CD4-positive, CD25-positive, alpha-beta regulatory T cell (primary cell): ENCODE measurements around the gene CNGB1. TPM values are rescaled to one million over a fixed set of nuclear protein-coding genes. Genes with fewer than 3 reads are reported as not detected.

ENCODE experiments used
- ATAC-seq, 2 donors: fragments of 150-1000 bp; cut with Tn5 transposase; one replicate each; pipeline ENCODE4 v1.10.0; 2021; ENCODE audit warnings: low read depth in 2 of 2, moderate number of reproducible peaks in 2 of 2, moderate library complexity in 1 of 2
- DNase-seq, 3 donors: peaks; one replicate each; pipeline versions ENCODE4 v3.0.0 to v3.0.0-alpha.2; 2012 to 2022; ENCODE audit warnings: mixed read lengths in 1 of 3
- H3K27ac ChIP-seq: one replicate; pipeline ENCODE4 v1.7.0; 2013; ENCODE audit warnings: mild to moderate bottlenecking, low read length; ENCODE audit not compliant: insufficient read depth, poor library complexity, severe bottlenecking
- H3K27me3 ChIP-seq: one replicate; pipeline ENCODE4 v1.7.0; 2013; ENCODE audit warnings: low read length; ENCODE audit not compliant: control insufficient read depth, insufficient read depth
- H3K36me3 ChIP-seq: one replicate; pipeline ENCODE4 v1.7.0; 2013; ENCODE audit warnings: mild to moderate bottlenecking, low read length, moderate library complexity; ENCODE audit not compliant: control insufficient read depth, insufficient read depth
- H3K4me1 ChIP-seq: 2 replicates; pipeline ENCODE4 v1.7.0; 2013; ENCODE audit warnings: mild to moderate bottlenecking, low read length; ENCODE audit not compliant: insufficient read depth, control insufficient read depth, poor library complexity, severe bottlenecking
- H3K4me3 ChIP-seq: one replicate; pipeline ENCODE4 v1.7.0; 2013; ENCODE audit warnings: low read depth, mild to moderate bottlenecking, low read length, moderate library complexity
- H3K9me3 ChIP-seq, 2 experiments: 1 replicate in 1 of 2; 2 replicates in 1 of 2; pipeline ENCODE4 v1.7.0; 2013; ENCODE audit warnings: low read length in 2 of 2, mild to moderate bottlenecking in 1 of 2, moderate library complexity in 1 of 2; ENCODE audit not compliant: control insufficient read depth in 2 of 2
- H3K27ac Mint-ChIP-seq, 3 donors: one replicate each; pipeline ENCODE4 v1.8.0; 2020 to 2022; ENCODE audit warnings: mild to moderate bottlenecking in 3 of 3, mixed read lengths in 3 of 3, moderate library complexity in 2 of 3
- H3K27me3 Mint-ChIP-seq: one replicate; pipeline ENCODE4 v1.8.0; 2022; ENCODE audit warnings: mild to moderate bottlenecking, mixed read lengths
- H3K36me3 Mint-ChIP-seq: one replicate; pipeline ENCODE4 v1.8.0; 2020; ENCODE audit warnings: mixed read lengths
- H3K4me1 Mint-ChIP-seq, 4 donors: one replicate each; pipeline ENCODE4 v1.8.0; 2020 to 2022; ENCODE audit warnings: mixed read lengths in 4 of 4, mild to moderate bottlenecking in 1 of 4
- H3K4me3 Mint-ChIP-seq, 4 donors: one replicate each; pipeline ENCODE4 v1.8.0; 2020 to 2022; ENCODE audit warnings: mild to moderate bottlenecking in 4 of 4, mixed read lengths in 4 of 4, moderate library complexity in 3 of 4
- H3K9me3 Mint-ChIP-seq, 7 donors: one replicate each; pipeline ENCODE4 v1.8.0; 2020 to 2022; ENCODE audit warnings: mixed read lengths in 7 of 7, mild to moderate bottlenecking in 3 of 7, moderate library complexity in 2 of 7
- polyA plus RNA-seq, 4 donors: library from polyadenylated mRNA; unstranded; fragments of 300-500 nt; fragmentation: Illumina TruSeq; gene quantifications; one replicate each; pipeline ENCODE4 v1.2.3, GENCODE V29; 2021
- total RNA-seq: library from RNA; stranded (reverse); gene quantifications from one replicate; pipeline ENCODE4 v1.2.3, GENCODE V29; 2022

CNGB1 gene
- total and polyA plus RNA-seq, 5 donors from 2014 or later, result not detected

DNA sequence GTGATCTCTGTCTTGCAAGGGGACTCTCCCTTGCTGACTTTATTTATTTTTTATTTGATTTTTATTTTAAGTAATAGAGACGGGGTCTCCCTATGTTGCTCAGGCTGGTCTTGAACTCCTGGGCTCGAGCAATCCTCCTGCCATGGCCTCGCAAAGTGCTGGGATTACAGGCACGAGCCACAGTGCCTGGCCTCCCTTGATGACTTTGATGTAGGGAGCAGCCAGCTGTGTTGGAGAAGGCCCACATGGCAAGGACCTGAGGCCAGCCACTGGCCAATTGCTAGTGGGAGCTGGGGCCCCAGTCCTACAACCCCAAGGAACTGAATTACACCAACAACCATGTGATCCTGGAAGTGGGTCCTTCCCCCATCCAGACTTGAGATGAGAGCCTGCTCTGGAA is 81.8 kb downstream of the CNGB1 start:
- no peak for DNase-seq

DNA sequence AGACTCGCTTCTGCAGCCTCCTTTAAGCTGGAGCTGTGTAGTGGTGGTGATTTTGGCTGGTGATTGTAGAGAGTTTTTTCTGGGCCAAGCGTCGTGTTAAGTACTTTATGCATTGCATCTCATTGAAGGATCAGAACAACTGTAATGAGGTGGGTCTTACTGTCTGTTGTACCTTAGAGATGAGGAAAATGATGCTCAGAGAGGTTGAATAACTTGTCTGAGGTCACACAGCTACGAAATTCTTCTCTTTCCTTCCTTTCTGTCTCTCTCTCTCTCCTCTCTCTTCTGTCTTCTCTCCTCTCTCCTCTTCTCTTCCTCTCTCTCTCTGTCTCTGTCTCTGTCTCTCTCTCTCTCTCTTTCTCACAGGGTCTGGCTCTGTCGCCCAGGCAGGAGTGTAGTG is 82.8 kb downstream of the CNGB1 start:
- DNase-seq, result no peak
- H3K27me3 Mint-ChIP-seq, result peaks cover 62% of the 10 kb centered on the region
- peaks cover 0 to 2% (median 0%) of the 10 kb centered on the region in 7 donors for H3K9me3 Mint-ChIP-seq
- no peak overlapping the region for H3K4me3 Mint-ChIP-seq
- H3K4me3 ChIP-seq, result no peak overlapping the region
- no peak overlapping the region for H3K27ac ChIP-seq
- no peak overlapping the region for H3K27ac Mint-ChIP-seq
- no peaks in the 10 kb centered on the region for H3K4me1 Mint-ChIP-seq
- no peaks in the 10 kb centered on the region for H3K9me3 ChIP-seq
- H3K4me1 ChIP-seq, result no peaks in the 10 kb centered on the region
- peaks cover 7% of the 10 kb centered on the region for H3K27me3 ChIP-seq
- no peaks in the 10 kb centered on the region for H3K36me3 ChIP-seq
- no peak for ATAC-seq
- no peaks in the 10 kb centered on the region for H3K36me3 Mint-ChIP-seq

More for the DNA sequence above, 81.8 kb downstream of the CNGB1 start:
- no peaks in the 10 kb centered on the region for H3K4me1 ChIP-seq
- H3K9me3 ChIP-seq, result no peaks in the 10 kb centered on the region
- Mint-ChIP-seq H3K4me3 (no peak overlapping the region), H3K36me3 (no peaks in the 10 kb centered on the region), H3K27ac (peak overlapping the region in 1 of 3 donors; percentile 5), H3K9me3 (peaks cover 0 to 2% (median 0%) of the 10 kb centered on the region in 7 donors), H3K4me1 (peaks cover 0 to 3% (median 1%) of the 10 kb centered on the region in 4 donors), H3K27me3 (peaks cover 61% of the 10 kb centered on the region)
- ATAC-seq, result no peak
- no peak overlapping the region for H3K27ac ChIP-seq
- peaks cover 7% of the 10 kb centered on the region for H3K27me3 ChIP-seq
- no peaks in the 10 kb centered on the region for H3K36me3 ChIP-seq
- no peak overlapping the region for H3K4me3 ChIP-seq

DNA sequence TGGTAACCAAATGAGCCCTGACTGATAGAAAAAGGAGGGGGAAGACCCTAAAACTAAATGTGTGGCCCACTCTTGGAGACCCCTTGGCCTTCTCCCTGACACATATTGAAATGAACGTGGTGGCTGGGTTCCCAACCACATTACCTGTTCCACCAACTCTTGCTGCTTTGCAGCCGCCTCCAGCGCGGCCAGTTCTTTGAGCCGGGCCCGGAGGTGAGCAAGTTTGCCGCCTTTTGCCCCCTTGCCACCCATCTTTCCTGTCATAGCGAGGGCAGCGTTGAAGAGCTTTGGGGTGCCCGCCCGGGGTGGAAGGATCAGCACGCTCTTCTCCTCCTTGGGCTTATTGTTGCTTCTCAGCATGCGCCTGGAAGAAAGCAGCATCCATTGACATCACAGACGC is 83.2 kb downstream of the CNGB1 start:
- no peaks in the 10 kb centered on the region for H3K4me1 Mint-ChIP-seq
- no peak for DNase-seq
- Histone ChIP-seq H3K4me1 (no peaks in the 10 kb centered on the region), H3K36me3 (no peaks in the 10 kb centered on the region), H3K27ac (no peak overlapping the region), H3K27me3 (peaks cover 7% of the 10 kb centered on the region), H3K4me3 (no peak overlapping the region), H3K9me3 (no peaks in the 10 kb centered on the region)
- no peak for ATAC-seq
- peaks cover 0 to 2% (median 0%) of the 10 kb centered on the region in 7 donors for H3K9me3 Mint-ChIP-seq
- H3K27me3 Mint-ChIP-seq, result peaks cover 60% of the 10 kb centered on the region
- no peaks in the 10 kb centered on the region for H3K36me3 Mint-ChIP-seq
- H3K27ac Mint-ChIP-seq, result no peak overlapping the region
- no peak overlapping the region for H3K4me3 Mint-ChIP-seq

DNA sequence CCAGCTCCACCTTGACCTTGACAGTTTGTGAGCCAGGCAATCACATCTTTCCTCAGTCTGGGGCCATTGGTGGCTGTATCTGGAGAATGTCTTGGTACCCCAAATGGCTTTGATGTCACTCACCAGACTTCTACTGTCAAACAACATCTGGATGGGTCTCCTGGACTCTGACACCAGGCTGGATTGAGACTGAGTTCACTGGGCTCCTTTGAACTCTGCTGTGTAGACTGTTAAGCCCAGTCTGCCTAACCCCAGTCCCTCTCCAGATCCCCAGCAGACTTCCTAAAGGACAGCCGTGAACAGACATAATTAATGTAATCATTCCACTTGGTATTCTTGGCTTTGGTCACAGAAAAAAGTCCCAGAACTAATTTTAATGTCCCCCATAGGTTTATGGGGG is 84.5 kb downstream of the CNGB1 start:
- H3K27ac Mint-ChIP-seq, result no peak overlapping the region
- Histone ChIP-seq H3K27me3 (peaks cover 5% of the 10 kb centered on the region), H3K36me3 (no peaks in the 10 kb centered on the region)

DNA sequence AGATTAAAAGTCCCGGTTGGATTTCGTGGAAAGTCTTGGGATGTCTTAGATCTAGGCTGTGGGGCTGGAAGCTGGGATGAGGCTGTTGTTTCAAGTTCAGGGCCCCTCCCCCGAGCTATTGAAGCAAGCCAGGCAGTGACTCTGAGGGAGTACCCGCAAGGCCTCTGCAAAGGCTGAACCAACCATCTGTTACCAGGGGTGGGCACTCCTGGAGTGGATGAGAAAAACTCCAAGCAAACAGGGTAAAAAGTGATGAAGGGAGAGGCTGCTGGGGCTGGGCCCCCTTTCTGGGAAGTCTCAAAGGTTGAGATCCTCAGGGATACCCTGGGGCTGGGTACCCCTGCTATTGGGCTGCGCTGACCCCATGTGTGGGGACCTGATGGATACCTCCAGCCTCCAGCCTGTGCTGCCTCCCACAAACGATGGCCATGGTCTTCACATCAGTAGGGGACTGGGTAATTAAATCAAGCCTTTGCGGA is 86.2 kb downstream of the CNGB1 start:
- H3K27me3 ChIP-seq, result peaks cover 4% of the 10 kb centered on the region
- peaks cover 64% of the 10 kb centered on the region for H3K27me3 Mint-ChIP-seq
- no peaks in the 10 kb centered on the region for H3K4me1 Mint-ChIP-seq
- H3K4me3 ChIP-seq, result no peak overlapping the region
- no peak overlapping the region for H3K4me3 Mint-ChIP-seq
- DNase-seq, result no peak
- ATAC-seq, result no peak
- H3K9me3 ChIP-seq, result no peaks in the 10 kb centered on the region
- no peaks in the 10 kb centered on the region for H3K36me3 Mint-ChIP-seq
- no peaks in the 10 kb centered on the region for H3K36me3 ChIP-seq
- peaks cover 0 to 2% (median 0%) of the 10 kb centered on the region in 7 donors for H3K9me3 Mint-ChIP-seq
- H3K27ac Mint-ChIP-seq, result no peak overlapping the region
- H3K27ac ChIP-seq, result no peak overlapping the region
- H3K4me1 ChIP-seq, result no peaks in the 10 kb centered on the region

More for the DNA sequence above, 84.5 kb downstream of the CNGB1 start:
- H3K4me3 Mint-ChIP-seq, result no peak overlapping the region
- ATAC-seq (no peak), DNase-seq (no peak)
- H3K36me3 Mint-ChIP-seq, result no peaks in the 10 kb centered on the region
- H3K9me3 Mint-ChIP-seq, result peaks cover 0 to 2% (median 0%) of the 10 kb centered on the region in 7 donors
- H3K27me3 Mint-ChIP-seq, result peaks cover 62% of the 10 kb centered on the region
- no peaks in the 10 kb centered on the region for H3K4me1 Mint-ChIP-seq
- Histone ChIP-seq H3K27ac (no peak overlapping the region), H3K9me3 (no peaks in the 10 kb centered on the region), H3K4me3 (no peak overlapping the region), H3K4me1 (no peaks in the 10 kb centered on the region)

DNA sequence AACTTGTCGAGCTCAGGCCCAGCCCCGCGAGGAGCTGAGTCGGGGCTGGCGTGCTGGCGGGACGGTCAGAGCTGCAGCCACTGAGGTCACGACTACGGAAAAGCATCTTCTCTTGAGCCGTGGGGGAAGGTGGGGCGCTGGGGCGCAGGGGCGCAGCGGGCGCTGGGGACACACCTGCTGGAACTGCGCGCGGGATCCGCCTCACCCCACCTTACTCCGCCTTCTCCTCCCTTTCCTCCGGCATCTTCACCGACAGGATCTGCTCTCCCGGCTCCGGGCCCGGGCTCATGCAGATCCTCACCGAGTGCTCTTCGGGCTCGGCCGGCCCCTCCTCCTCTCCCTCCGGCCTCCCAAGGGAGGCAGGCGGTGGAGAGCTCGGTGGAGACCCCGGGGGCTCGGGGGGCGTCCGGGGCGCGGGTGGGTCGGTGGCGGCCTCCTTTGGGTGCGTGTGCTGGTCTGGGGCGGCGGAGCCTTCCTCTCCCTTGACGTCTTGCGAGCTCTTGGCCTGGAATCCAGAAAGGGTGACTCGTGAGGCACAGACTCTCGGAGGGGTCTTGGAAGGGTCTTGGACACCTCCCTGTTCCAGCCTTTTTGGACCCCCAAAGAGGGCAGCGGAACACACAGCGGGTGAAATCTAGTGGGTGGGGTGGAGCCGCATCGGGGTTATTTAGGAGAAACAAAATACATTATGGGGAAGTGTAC is 86.8 kb downstream of the CNGB1 start:
- Mint-ChIP-seq H3K27ac (no peak overlapping the region), H3K4me3 (no peak overlapping the region), H3K36me3 (no peaks in the 10 kb centered on the region), H3K27me3 (peaks cover 62% of the 10 kb centered on the region), H3K9me3 (peaks cover 0 to 2% (median 0%) of the 10 kb centered on the region in 7 donors), H3K4me1 (no peaks in the 10 kb centered on the region)
- DNase-seq, result no peak
- no peak for ATAC-seq
- H3K4me1 ChIP-seq, result no peaks in the 10 kb centered on the region
- H3K4me3 ChIP-seq, result no peak overlapping the region
- H3K9me3 ChIP-seq, result no peaks in the 10 kb centered on the region
- peaks cover 3% of the 10 kb centered on the region for H3K27me3 ChIP-seq
- no peaks in the 10 kb centered on the region for H3K36me3 ChIP-seq
- no peak overlapping the region for H3K27ac ChIP-seq

DNA sequence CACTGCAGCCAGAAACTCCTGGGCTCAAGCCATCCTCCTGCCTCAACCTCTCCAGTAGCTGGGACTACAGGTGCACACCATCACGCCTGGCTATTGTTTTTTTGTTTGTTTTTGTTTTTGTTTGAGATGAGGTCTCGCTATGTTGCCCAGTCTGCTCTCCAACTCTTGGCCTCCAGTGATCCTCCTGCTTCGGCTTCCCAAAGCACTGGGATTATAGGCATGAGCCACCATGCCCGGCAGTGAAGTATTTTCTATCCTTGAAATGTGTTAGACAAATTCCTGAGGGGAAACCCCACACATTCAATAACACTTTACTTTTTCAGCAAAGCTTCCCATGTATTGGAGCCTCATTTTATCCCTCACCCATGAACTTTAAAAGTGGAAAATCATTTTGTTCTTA is 87.4 kb downstream of the CNGB1 start:
- DNase-seq (no peak), ATAC-seq (no peak)
- Mint-ChIP-seq H3K9me3 (peaks cover 0 to 2% (median 0%) of the 10 kb centered on the region in 7 donors), H3K27ac (no peak overlapping the region), H3K36me3 (no peaks in the 10 kb centered on the region), H3K4me3 (no peak overlapping the region), H3K4me1 (no peaks in the 10 kb centered on the region), H3K27me3 (peaks cover 61% of the 10 kb centered on the region)
- Histone ChIP-seq H3K9me3 (no peaks in the 10 kb centered on the region), H3K4me3 (no peak overlapping the region), H3K36me3 (no peaks in the 10 kb centered on the region), H3K4me1 (no peaks in the 10 kb centered on the region), H3K27me3 (peaks cover 3% of the 10 kb centered on the region), H3K27ac (no peak overlapping the region)

DNA sequence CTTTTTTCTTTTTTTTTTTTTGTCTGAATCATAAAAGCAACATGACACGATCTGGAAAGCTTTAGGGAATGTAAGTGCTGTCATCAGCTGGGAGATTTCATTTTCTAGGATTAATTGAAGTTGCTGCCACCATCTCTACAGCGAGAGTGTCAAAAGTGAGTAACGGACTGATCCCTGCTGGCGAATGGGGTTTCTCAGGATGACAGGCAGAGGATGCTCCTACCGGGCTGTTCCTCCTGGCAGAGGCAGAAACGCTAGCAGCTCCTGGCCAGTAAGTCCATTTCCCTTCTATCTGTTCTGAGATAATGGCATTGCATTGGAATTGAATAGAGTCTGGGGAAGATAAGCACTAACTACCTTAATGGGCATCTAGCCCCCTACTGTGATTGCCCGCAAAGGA is 88.1 kb downstream of the CNGB1 start:
- H3K36me3 ChIP-seq, result no peaks in the 10 kb centered on the region
- no peak overlapping the region for H3K4me3 ChIP-seq
- Mint-ChIP-seq H3K9me3 (peaks cover 0 to 2% (median 0%) of the 10 kb centered on the region in 7 donors), H3K27me3 (peaks cover 58% of the 10 kb centered on the region), H3K4me1 (no peaks in the 10 kb centered on the region), H3K36me3 (no peaks in the 10 kb centered on the region), H3K27ac (no peak overlapping the region), H3K4me3 (no peak overlapping the region)
- H3K9me3 ChIP-seq, result no peaks in the 10 kb centered on the region
- H3K4me1 ChIP-seq, result no peaks in the 10 kb centered on the region
- DNase-seq (no peak), ATAC-seq (no peak)
- peaks cover 3% of the 10 kb centered on the region for H3K27me3 ChIP-seq
- H3K27ac ChIP-seq, result no peak overlapping the region
